ENCODE data around the gene FIBP. TPM values are rescaled to one million over a fixed set of nuclear protein-coding genes. Genes with fewer than 3 reads are reported as not detected.

Gene FIBP
- total RNA-seq, 1 donor from 2014 or later = 144 TPM

- H3K4me3 ChIP-seq (ENCODE audit: low read depth, low read length) = no peak overlapping the region
- DNase-seq (ENCODE audit: low read depth) = no peak
- peaks cover 2% of the 10 kb centered on the region for H3K36me3 ChIP-seq (ENCODE audit: control insufficient read depth, insufficient read depth, low read length)
- H3K27me3 ChIP-seq (ENCODE audit: control insufficient read depth, insufficient read depth, low read length) = no peaks in the 10 kb centered on the region
- TF ChIP-seq, protein P1, sequence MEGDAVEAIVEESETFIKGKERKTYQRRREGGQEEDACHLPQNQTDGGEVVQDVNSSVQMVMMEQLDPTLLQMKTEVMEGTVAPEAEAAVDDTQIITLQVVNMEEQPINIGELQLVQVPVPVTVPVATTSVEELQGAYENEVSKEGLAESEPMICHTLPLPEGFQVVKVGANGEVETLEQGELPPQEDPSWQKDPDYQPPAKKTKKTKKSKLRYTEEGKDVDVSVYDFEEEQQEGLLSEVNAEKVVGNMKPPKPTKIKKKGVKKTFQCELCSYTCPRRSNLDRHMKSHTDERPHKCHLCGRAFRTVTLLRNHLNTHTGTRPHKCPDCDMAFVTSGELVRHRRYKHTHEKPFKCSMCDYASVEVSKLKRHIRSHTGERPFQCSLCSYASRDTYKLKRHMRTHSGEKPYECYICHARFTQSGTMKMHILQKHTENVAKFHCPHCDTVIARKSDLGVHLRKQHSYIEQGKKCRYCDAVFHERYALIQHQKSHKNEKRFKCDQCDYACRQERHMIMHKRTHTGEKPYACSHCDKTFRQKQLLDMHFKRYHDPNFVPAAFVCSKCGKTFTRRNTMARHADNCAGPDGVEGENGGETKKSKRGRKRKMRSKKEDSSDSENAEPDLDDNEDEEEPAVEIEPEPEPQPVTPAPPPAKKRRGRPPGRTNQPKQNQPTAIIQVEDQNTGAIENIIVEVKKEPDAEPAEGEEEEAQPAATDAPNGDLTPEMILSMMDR (IDR thresholded peaks at IDR 0.05; ENCODE audit: insufficient read depth, low read length, poor library complexity, severe bottlenecking) = no peak
Measured at GRCh38 chr11:65862941-65863888, 25.1 kb downstream of the FIBP start.

DNA sequence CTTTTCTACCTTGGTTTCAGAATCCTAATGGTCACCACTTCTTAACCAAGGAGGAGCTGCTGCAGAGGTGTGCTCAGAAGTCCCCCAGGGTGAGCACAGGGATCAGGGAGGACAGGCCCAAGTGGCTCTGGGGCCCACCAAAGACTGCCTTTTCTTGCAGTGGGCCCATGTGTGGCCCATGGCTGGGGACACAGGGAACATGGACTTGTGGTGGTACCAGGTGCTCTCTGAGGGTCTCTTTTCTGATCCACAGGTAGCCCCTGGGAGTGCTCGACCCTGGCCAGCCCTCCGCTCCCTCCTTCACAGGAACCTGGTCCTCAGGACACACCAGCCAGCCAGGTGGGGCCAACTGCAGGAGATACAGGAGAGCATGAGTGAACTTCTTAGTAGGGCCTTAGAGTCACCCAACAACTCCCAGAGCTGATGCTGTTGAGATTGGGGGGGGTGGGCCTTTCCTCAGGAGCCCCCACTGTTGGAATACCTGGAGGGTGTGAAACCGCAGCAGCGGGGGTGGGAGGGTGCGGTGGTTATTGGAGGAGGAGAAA is 26.0 kb downstream of the FIBP start:
- H3K27me3 ChIP-seq (ENCODE audit: control insufficient read depth, insufficient read depth, low read length) = no peaks in the 10 kb centered on the region
- TF ChIP-seq, protein P1 (IDR thresholded peaks at IDR 0.05; ENCODE audit: insufficient read depth, low read length, poor library complexity, severe bottlenecking) = no peak
- DNase-seq (ENCODE audit: low read depth) = no peak
- peaks cover 2% of the 10 kb centered on the region for H3K36me3 ChIP-seq (ENCODE audit: control insufficient read depth, insufficient read depth, low read length)
- H3K4me3 ChIP-seq (ENCODE audit: low read depth, low read length) = no peak overlapping the region

- H3K4me3 ChIP-seq (ENCODE audit: low read depth, low read length) = peak overlapping the region; percentile 64
- peaks cover 1% of the 10 kb centered on the region for H3K36me3 ChIP-seq (ENCODE audit: control insufficient read depth, insufficient read depth, low read length)
- DNase-seq (ENCODE audit: low read depth) = no peak
- H3K27me3 ChIP-seq (ENCODE audit: control insufficient read depth, insufficient read depth, low read length) = no peaks in the 10 kb centered on the region
- TF ChIP-seq, protein P1 (IDR thresholded peaks at IDR 0.05; ENCODE audit: insufficient read depth, low read length, poor library complexity, severe bottlenecking) = no peak
Measured at GRCh38 chr11:65861533-65862183, 26.6 kb downstream of the FIBP start.

GRCh38 chr11:65861165-65861505 is 27.1 kb downstream of the FIBP start:
- DNase-seq (ENCODE audit: low read depth) = no peak
- Histone ChIP-seq H3K27me3 (ENCODE audit: control insufficient read depth, insufficient read depth, low read length) (no peaks in the 10 kb centered on the region), H3K4me3 (ENCODE audit: low read depth, low read length) (peak overlapping the region; percentile 64), H3K36me3 (ENCODE audit: control insufficient read depth, insufficient read depth, low read length) (peaks cover 1% of the 10 kb centered on the region)
- TF ChIP-seq, protein P1 (IDR thresholded peaks at IDR 0.05; ENCODE audit: insufficient read depth, low read length, poor library complexity, severe bottlenecking) = no peak

- Histone ChIP-seq H3K27me3 (ENCODE audit: control insufficient read depth, insufficient read depth, low read length) (no peaks in the 10 kb centered on the region), H3K36me3 (ENCODE audit: control insufficient read depth, insufficient read depth, low read length) (peaks cover 3% of the 10 kb centered on the region), H3K4me3 (ENCODE audit: low read depth, low read length) (peak within 1 kb of the TSS; percentile 64)
- TF ChIP-seq, protein P1 (IDR thresholded peaks at IDR 0.05; ENCODE audit: insufficient read depth, low read length, poor library complexity, severe bottlenecking) = peak; percentile 92
- DNase-seq (ENCODE audit: low read depth) = peak; percentile 89
Measured at GRCh38 chr11:65860278-65861164, 27.8 kb downstream of the FIBP start, which contains the start of gene MUS81. Gene MUS81, plus strand, starts transcription at chr11:65860433. Its CDS starts 321 bp downstream, at chr11:65860754.
